Mucosa of stomach (tissue), 1 donor: ENCODE data around the gene ARHGAP28.

Source experiments
- H3K27me3 ChIP-seq: one replicate; pipeline ENCODE4 v1.7.0; 2013; ENCODE audit warnings: mild to moderate bottlenecking, low read length; ENCODE audit not compliant: control insufficient read depth, insufficient read depth
- H3K36me3 ChIP-seq: one replicate; pipeline ENCODE4 v1.7.0; 2013; ENCODE audit warnings: low read length; ENCODE audit not compliant: control insufficient read depth, insufficient read depth
- H3K4me1 ChIP-seq: one replicate; pipeline ENCODE4 v1.7.0; 2013; ENCODE audit warnings: mild to moderate bottlenecking, low read length; ENCODE audit not compliant: control insufficient read depth, insufficient read depth
- H3K4me3 ChIP-seq: one replicate; pipeline ENCODE4 v1.7.0; 2013; ENCODE audit warnings: low read length
- H3K9ac ChIP-seq: one replicate; pipeline ENCODE4 v1.7.0; 2013; ENCODE audit warnings: mild to moderate bottlenecking, low read length, moderate library complexity
- H3K9me3 ChIP-seq: one replicate; pipeline ENCODE4 v1.7.0; 2013; ENCODE audit warnings: mild to moderate bottlenecking, low read length, moderate library complexity; ENCODE audit not compliant: control insufficient read depth
- donor health status: Pancreatic carcinoma.

Gene ARHGAP28

GRCh38 chr18:6738622-6739021 lies 9.1 kb downstream of the ARHGAP28 start:
- H3K9me3 ChIP-seq, result no peaks in the 10 kb centered on the region
- H3K9ac ChIP-seq, result no peak overlapping the region
- H3K27me3 ChIP-seq, result no peaks in the 10 kb centered on the region
- no peaks in the 10 kb centered on the region for H3K36me3 ChIP-seq
- H3K4me1 ChIP-seq, result no peaks in the 10 kb centered on the region
- H3K4me3 ChIP-seq, result no peak overlapping the region

- H3K4me3 ChIP-seq, result no peak overlapping the region
- H3K4me1 ChIP-seq, result no peaks in the 10 kb centered on the region
- H3K9ac ChIP-seq, result no peak overlapping the region
- H3K36me3 ChIP-seq, result no peaks in the 10 kb centered on the region
- H3K9me3 ChIP-seq, result no peaks in the 10 kb centered on the region
- no peaks in the 10 kb centered on the region for H3K27me3 ChIP-seq
Observed at GRCh38 chr18:6741232-6741663, 11.7 kb downstream of the ARHGAP28 start.

GRCh38 chr18:6741786-6742185 lies 12.3 kb downstream of the ARHGAP28 start:
- Histone ChIP-seq H3K27me3 (no peaks in the 10 kb centered on the region), H3K9ac (no peak overlapping the region), H3K4me3 (no peak overlapping the region), H3K9me3 (no peaks in the 10 kb centered on the region), H3K4me1 (no peaks in the 10 kb centered on the region), H3K36me3 (no peaks in the 10 kb centered on the region)

GRCh38 chr18:6743999-6744398 lies 14.5 kb downstream of the ARHGAP28 start:
- no peak overlapping the region for H3K9ac ChIP-seq
- no peaks in the 10 kb centered on the region for H3K4me1 ChIP-seq
- H3K36me3 ChIP-seq, result no peaks in the 10 kb centered on the region
- no peaks in the 10 kb centered on the region for H3K9me3 ChIP-seq
- H3K27me3 ChIP-seq, result no peaks in the 10 kb centered on the region
- H3K4me3 ChIP-seq, result no peak overlapping the region

GRCh38 chr18:6744816-6745455 lies 15.4 kb downstream of the ARHGAP28 start:
- H3K9ac ChIP-seq, result no peak overlapping the region
- H3K27me3 ChIP-seq, result no peaks in the 10 kb centered on the region
- no peaks in the 10 kb centered on the region for H3K9me3 ChIP-seq
- H3K4me1 ChIP-seq, result no peaks in the 10 kb centered on the region
- H3K4me3 ChIP-seq, result no peak overlapping the region
- no peaks in the 10 kb centered on the region for H3K36me3 ChIP-seq

GRCh38 chr18:6745504-6746031 lies 16.1 kb downstream of the ARHGAP28 start:
- no peaks in the 10 kb centered on the region for H3K9me3 ChIP-seq
- no peak overlapping the region for H3K4me3 ChIP-seq
- no peaks in the 10 kb centered on the region for H3K4me1 ChIP-seq
- no peaks in the 10 kb centered on the region for H3K27me3 ChIP-seq
- no peaks in the 10 kb centered on the region for H3K36me3 ChIP-seq
- H3K9ac ChIP-seq, result no peak overlapping the region

- Histone ChIP-seq H3K27me3 (no peaks in the 10 kb centered on the region), H3K9ac (no peak overlapping the region), H3K36me3 (no peaks in the 10 kb centered on the region), H3K4me3 (no peak overlapping the region), H3K9me3 (no peaks in the 10 kb centered on the region), H3K4me1 (no peaks in the 10 kb centered on the region)
Observed at GRCh38 chr18:6746386-6746960, 17.0 kb downstream of the ARHGAP28 start.

- no peaks in the 10 kb centered on the region for H3K27me3 ChIP-seq
- H3K9ac ChIP-seq, result no peak overlapping the region
- no peaks in the 10 kb centered on the region for H3K36me3 ChIP-seq
- no peak overlapping the region for H3K4me3 ChIP-seq
- no peaks in the 10 kb centered on the region for H3K4me1 ChIP-seq
- no peaks in the 10 kb centered on the region for H3K9me3 ChIP-seq
Observed at GRCh38 chr18:6747646-6748045, 18.1 kb downstream of the ARHGAP28 start.

GRCh38 chr18:6748241-6748640 lies 18.7 kb downstream of the ARHGAP28 start:
- Histone ChIP-seq H3K27me3 (no peaks in the 10 kb centered on the region), H3K36me3 (no peaks in the 10 kb centered on the region), H3K4me1 (no peaks in the 10 kb centered on the region), H3K9me3 (no peaks in the 10 kb centered on the region), H3K9ac (no peak overlapping the region), H3K4me3 (no peak overlapping the region)

GRCh38 chr18:6750411-6750810 lies 20.9 kb downstream of the ARHGAP28 start:
- Histone ChIP-seq H3K27me3 (no peaks in the 10 kb centered on the region), H3K4me1 (no peaks in the 10 kb centered on the region), H3K36me3 (no peaks in the 10 kb centered on the region), H3K9ac (no peak overlapping the region), H3K9me3 (no peaks in the 10 kb centered on the region), H3K4me3 (no peak overlapping the region)

- no peak overlapping the region for H3K9ac ChIP-seq
- H3K36me3 ChIP-seq, result no peaks in the 10 kb centered on the region
- no peak overlapping the region for H3K4me3 ChIP-seq
- no peaks in the 10 kb centered on the region for H3K27me3 ChIP-seq
- no peaks in the 10 kb centered on the region for H3K4me1 ChIP-seq
- H3K9me3 ChIP-seq, result no peaks in the 10 kb centered on the region
Observed at GRCh38 chr18:6751222-6751621, 21.7 kb downstream of the ARHGAP28 start.

GRCh38 chr18:6752202-6752860 lies 22.8 kb downstream of the ARHGAP28 start:
- Histone ChIP-seq H3K9me3 (no peaks in the 10 kb centered on the region), H3K36me3 (no peaks in the 10 kb centered on the region), H3K9ac (no peak overlapping the region), H3K4me3 (no peak overlapping the region), H3K27me3 (no peaks in the 10 kb centered on the region), H3K4me1 (no peaks in the 10 kb centered on the region)
